Activated B cell treated with CpG ODN at 0.5 μM for 24 hours (primary cell): Measurements from ENCODE around the gene ABHD1. TPM values are rescaled to one million over a fixed set of nuclear protein-coding genes. Genes with fewer than 3 reads are reported as not detected.
A peak's percentile ranks its signal among the peaks of the same experiment; 100 is the strongest.

ENCODE experiments used
- ATAC-seq: fragments of 200-7000 bp; cut with Tn5 transposase; one replicate; pipeline ENCODE4 v1.10.0; 2021; ENCODE audit warnings: low read depth, mild to moderate bottlenecking, moderate library complexity
- CTCF ChIA-PET: fragments of 350-600 bp; sonication (Branson Sonifier 250); formaldehyde crosslinking; loops from one replicate; lab custom pipeline; 2021; ENCODE audit warnings: antibody characterized with exemption; lab: Charles Lee
- POLR2A ChIA-PET: fragments of 350-600 bp; sonication (Branson Sonifier 250); formaldehyde crosslinking; loops from one replicate; lab custom pipeline; 2021; ENCODE audit warnings: antibody characterized with exemption; lab: Charles Lee
- DNase-seq: peaks from one replicate; pipeline ENCODE4 v3.0.0; 2022
- H3K27ac Mint-ChIP-seq: one replicate; pipeline ENCODE4 v1.8.0; 2020; ENCODE audit warnings: mixed read lengths
- H3K27me3 Mint-ChIP-seq: one replicate; pipeline ENCODE4 v1.8.0; 2021; ENCODE audit warnings: mixed read lengths
- H3K36me3 Mint-ChIP-seq: one replicate; pipeline ENCODE4 v1.8.0; 2021; ENCODE audit warnings: low read depth, mixed read lengths
- H3K4me1 Mint-ChIP-seq: one replicate; pipeline ENCODE4 v1.8.0; 2021; ENCODE audit warnings: mixed read lengths
- H3K4me3 Mint-ChIP-seq: one replicate; pipeline ENCODE4 v1.8.0; 2020; ENCODE audit warnings: mild to moderate bottlenecking, mixed read lengths
- H3K9me3 Mint-ChIP-seq: one replicate; pipeline ENCODE4 v1.8.0; 2020; ENCODE audit warnings: mixed read lengths
- CTCF ChIP-seq: fragments of 200-600 bp; IDR thresholded peaks from one replicate; pipeline ENCODE4 v1.8.0; 2022; ENCODE audit warnings: antibody characterized with exemption, mild to moderate bottlenecking
- intact Hi-C: fragments of 100-400 bp; cut with micrococcal nuclease; formaldehyde crosslinking; loops from one replicate; pipeline ENCODE4 v1.15.1; 2024
- total RNA-seq: library from RNA; stranded (reverse); gene quantifications from 2 replicates; pipeline ENCODE4 v1.2.3, GENCODE V29; 2022

The ABHD1 gene
- total RNA-seq, 1 donor from 2014 or later = 1.1 TPM

GRCh38 chr2:27128668-27129571 is 5.3 kb downstream of the ABHD1 start:
- DNase-seq = no peak
- ChIA-PET CTCF (interaction anchor here (0.8 kb wide), 1 partner anchor 31 kb away, joined by 3 read pairs; no protein-coding TSS in a partner anchor), POLR2A (interaction anchor here (0.6 kb wide), 1 partner anchor 668 kb away, joined by 6 read pairs; no protein-coding TSS in a partner anchor)
- no peaks in the 10 kb centered on the region for H3K9me3 Mint-ChIP-seq
- no peak for TF ChIP-seq CTCF
- peaks cover 15% of the 10 kb centered on the region for H3K4me1 Mint-ChIP-seq
- no peak overlapping the region for H3K4me3 Mint-ChIP-seq
- intact Hi-C loops = no loop called here
- H3K27me3 Mint-ChIP-seq = no peaks in the 10 kb centered on the region
- H3K36me3 Mint-ChIP-seq = peaks cover 40% of the 10 kb centered on the region
- ATAC-seq = no peak
- no peak overlapping the region for H3K27ac Mint-ChIP-seq

- Mint-ChIP-seq H3K4me3 (no peak overlapping the region), H3K9me3 (no peaks in the 10 kb centered on the region), H3K27ac (no peak overlapping the region), H3K36me3 (peaks cover 42% of the 10 kb centered on the region), H3K4me1 (peaks cover 20% of the 10 kb centered on the region), H3K27me3 (no peaks in the 10 kb centered on the region)
- intact Hi-C loops = no loop called here
- no peak for DNase-seq
- POLR2A ChIA-PET = no interaction called here
- CTCF ChIA-PET = no interaction called here
- TF ChIP-seq CTCF = no peak
- no peak for ATAC-seq
Measured at GRCh38 chr2:27130396-27130795, 6.8 kb downstream of the ABHD1 start.

GRCh38 chr2:27131429-27131828 is 7.8 kb downstream of the ABHD1 start:
- ATAC-seq = no peak
- no peak for DNase-seq
- peaks cover 42% of the 10 kb centered on the region for H3K36me3 Mint-ChIP-seq
- no peak for TF ChIP-seq CTCF
- POLR2A ChIA-PET = interaction anchor here (0.6 to 1.6 kb wide), 3 partner anchors 8 to 45 kb away, joined by 3 read pairs; partner anchors contain the start of genes ABHD1 and KHK
- H3K27me3 Mint-ChIP-seq = no peaks in the 10 kb centered on the region
- H3K27ac Mint-ChIP-seq = no peak overlapping the region
- CTCF ChIA-PET = no interaction called here
- no peaks in the 10 kb centered on the region for H3K9me3 Mint-ChIP-seq
- intact Hi-C loops = no loop called here
- H3K4me1 Mint-ChIP-seq = peaks cover 20% of the 10 kb centered on the region
- H3K4me3 Mint-ChIP-seq = no peak overlapping the region

- Mint-ChIP-seq H3K36me3 (peaks cover 42% of the 10 kb centered on the region), H3K27ac (peak overlapping the region; percentile 69), H3K4me3 (peak overlapping the region; percentile 95), H3K4me1 (peaks cover 20% of the 10 kb centered on the region), H3K27me3 (no peaks in the 10 kb centered on the region), H3K9me3 (no peaks in the 10 kb centered on the region)
- ChIA-PET POLR2A (interaction anchor here (0.6 to 3.0 kb wide), 12 partner anchors 9 to 295 kb away, joined by 3 to 32 read pairs (median 4); partner anchors contain the start of genes ABHD1, KHK, NRBP1 and SLC5A6), CTCF (interaction anchor here (1.2 to 2.8 kb wide), 4 partner anchors 10 to 147 kb away, joined by 4 to 10 read pairs (median 8); partner anchors contain the start of gene ABHD1)
- intact Hi-C loops = no loop called here
- no peak for DNase-seq
- ATAC-seq = no peak
- no peak for TF ChIP-seq CTCF
Measured at GRCh38 chr2:27133195-27133875, 9.7 kb downstream of the ABHD1 start.
